Mesenchymal stem cell (in vitro differentiated cells and primary cell): ENCODE measurements around the gene LILRB5.
A peak's percentile ranks its signal among the peaks of the same experiment; 100 is the strongest.
"Not testable (repeated sequence)": the region's sequence is repeated elsewhere in the genome, so short reads cannot be mapped to it uniquely, and the experiment has no call there.

ENCODE experiments used
- DNase-seq: peaks from one replicate; pipeline ENCODE4 v3.0.0-alpha.2; 2013
- H2AFZ ChIP-seq: one replicate; pipeline ENCODE4 v1.6.1; 2013; ENCODE audit warnings: low read depth, mild to moderate bottlenecking, control low read depth, inconsistent platforms, low read length, moderate library complexity
- H2AK5ac ChIP-seq: 2 replicates; pipeline ENCODE4 v1.6.1; 2013; ENCODE audit warnings: low read length, moderate library complexity, mild to moderate bottlenecking, inconsistent platforms; ENCODE audit not compliant: severe bottlenecking
- H2BK120ac ChIP-seq: one replicate; pipeline ENCODE4 v1.6.1; 2013; ENCODE audit warnings: low read depth, mild to moderate bottlenecking, inconsistent platforms, low read length, moderate library complexity
- H2BK12ac ChIP-seq, 2 experiments: one replicate each; pipeline ENCODE4 v1.6.1; 2013; ENCODE audit warnings: inconsistent platforms in 2 of 2, low read length in 2 of 2, mild to moderate bottlenecking in 2 of 2, moderate library complexity in 2 of 2, control low read depth in 1 of 2
- H2BK15ac ChIP-seq: one replicate; pipeline ENCODE4 v1.6.1; 2013; ENCODE audit warnings: mild to moderate bottlenecking, low read depth, inconsistent platforms; ENCODE audit not compliant: poor library complexity, severe bottlenecking
- H2BK5ac ChIP-seq: 2 replicates; pipeline ENCODE4 v1.6.1; 2013; ENCODE audit warnings: low read depth, mild to moderate bottlenecking, low read length, control low read depth, inconsistent platforms; ENCODE audit not compliant: poor library complexity, severe bottlenecking
- H3K14ac ChIP-seq, 2 experiments: one replicate each; pipeline ENCODE4 v1.6.1; 2013; ENCODE audit warnings: inconsistent platforms in 2 of 2, low read length in 2 of 2, control low read depth in 1 of 2, mild to moderate bottlenecking in 1 of 2, moderate library complexity in 1 of 2
- H3K18ac ChIP-seq, 2 experiments: one replicate each; pipeline ENCODE4 v1.6.1; 2013; ENCODE audit warnings: inconsistent platforms in 2 of 2, low read length in 2 of 2, control low read depth in 1 of 2, low read depth in 1 of 2, mild to moderate bottlenecking in 1 of 2
- H3K23ac ChIP-seq, 2 experiments: one replicate each; pipeline ENCODE4 v1.6.1; 2013; ENCODE audit warnings: inconsistent platforms in 2 of 2, low read length in 2 of 2, mild to moderate bottlenecking in 2 of 2, moderate library complexity in 2 of 2, control low read depth in 1 of 2
- H3K27ac ChIP-seq: 2 replicates; pipeline ENCODE4 v1.5.1; 2013; ENCODE audit warnings: mild to moderate bottlenecking, moderate library complexity, low read length, control low read depth, inconsistent platforms; ENCODE audit not compliant: poor library complexity, severe bottlenecking
- H3K27me3 ChIP-seq, 2 experiments: 2 replicates each; pipeline versions ENCODE4 v1.6.1 to v1.7.0; 2013; ENCODE audit warnings: low read length in 2 of 2, mild to moderate bottlenecking in 2 of 2, moderate library complexity in 2 of 2, control low read depth in 1 of 2, inconsistent platforms in 1 of 2; ENCODE audit not compliant: control insufficient read depth in 1 of 2, insufficient read depth in 1 of 2
- H3K36me3 ChIP-seq, 2 experiments: 2 replicates each; pipeline versions ENCODE4 v1.6.1 to v1.7.0; 2013; ENCODE audit warnings: low read length in 2 of 2, control low read depth in 1 of 2, inconsistent platforms in 1 of 2, low read depth in 1 of 2, mild to moderate bottlenecking in 1 of 2; ENCODE audit not compliant: insufficient read depth in 2 of 2, control insufficient read depth in 1 of 2
- H3K4ac ChIP-seq, 2 experiments: one replicate each; pipeline ENCODE4 v1.6.1; 2013; ENCODE audit warnings: inconsistent platforms in 2 of 2, low read length in 2 of 2, mild to moderate bottlenecking in 2 of 2, moderate library complexity in 2 of 2, control low read depth in 1 of 2, low read depth in 1 of 2
- H3K4me1 ChIP-seq: 2 replicates; pipeline ENCODE4 v1.6.1; 2013; ENCODE audit warnings: low read depth, low read length, control low read depth; ENCODE audit not compliant: control insufficient read depth, insufficient read depth
- H3K4me2 ChIP-seq: 2 replicates; pipeline ENCODE4 v1.6.1; 2013; ENCODE audit warnings: low read length, mild to moderate bottlenecking, inconsistent platforms; ENCODE audit not compliant: poor library complexity, severe bottlenecking
- H3K4me3 ChIP-seq, 2 experiments: 2 replicates each; pipeline versions ENCODE4 v1.5.1 to v1.7.0; 2013; ENCODE audit warnings: low read length in 2 of 2, mild to moderate bottlenecking in 2 of 2, control low read depth in 1 of 2, low read depth in 1 of 2; ENCODE audit not compliant: insufficient read depth in 1 of 2
- H3K79me1 ChIP-seq: replicated peaks from 2 replicates; pipeline ENCODE4 v1.6.1; 2013; ENCODE audit warnings: mild to moderate bottlenecking, control low read depth, low read length, inconsistent platforms; ENCODE audit not compliant: poor library complexity, severe bottlenecking
- H3K9ac ChIP-seq: 2 replicates; pipeline ENCODE4 v1.7.0; 2013; ENCODE audit warnings: mild to moderate bottlenecking, low read length, moderate library complexity
- H3K9me3 ChIP-seq: 2 replicates; pipeline ENCODE4 v1.7.0; 2013; ENCODE audit warnings: mild to moderate bottlenecking, low read length; ENCODE audit not compliant: control insufficient read depth
- H4K8ac ChIP-seq: one replicate; pipeline ENCODE4 v1.6.1; 2013; ENCODE audit warnings: inconsistent platforms, mild to moderate bottlenecking, low read length, moderate library complexity
- H4K91ac ChIP-seq: one replicate; pipeline ENCODE4 v1.6.1; 2013; ENCODE audit warnings: mild to moderate bottlenecking, low read length, inconsistent platforms
- WGBS: methylation state at CpG from one replicate; pipeline ENCODE4 v1.1.7; 2013; ENCODE audit warnings: mixed read lengths; 5-methylcytosine and 5-hydroxymethylcytosine counted together

The LILRB5 gene

GRCh38 chr19:54239491-54240371 is 17.3 kb downstream of the LILRB5 start:
- not testable (repeated sequence) for H3K4ac ChIP-seq, H3K4me1 ChIP-seq, H4K91ac ChIP-seq, H3K14ac ChIP-seq, H3K9ac ChIP-seq, H4K8ac ChIP-seq, H3K36me3 ChIP-seq, H3K27ac ChIP-seq, DNase-seq, H2BK120ac ChIP-seq, H2AFZ ChIP-seq, H3K79me1 ChIP-seq, H3K23ac ChIP-seq, H2BK12ac ChIP-seq, H2BK15ac ChIP-seq, H2AK5ac ChIP-seq, H3K4me3 ChIP-seq, H3K9me3 ChIP-seq, H3K4me2 ChIP-seq
- Histone ChIP-seq H2BK5ac (peak overlapping the region; percentile 19), H3K27me3 (peaks cover 6 to 29% of the 10 kb centered on the region in 2 experiments), H3K18ac (peak overlapping the region in 1 of 2 experiments; percentile 2)
- 73% methylated on average over 6 of the region's 21 CpGs for WGBS

- no peaks in the 10 kb centered on the region for H3K4me1 ChIP-seq
- no peak overlapping the region for H3K4me2 ChIP-seq
- peaks cover 8% of the 10 kb centered on the region for H3K9me3 ChIP-seq
- no peak for DNase-seq
- H4K8ac ChIP-seq: no peak overlapping the region
- no peak overlapping the region for H3K23ac ChIP-seq
- no peak overlapping the region for H4K91ac ChIP-seq
- no peak overlapping the region for H2AK5ac ChIP-seq
- no peak overlapping the region for H2BK12ac ChIP-seq
- no peak overlapping the region for H2BK5ac ChIP-seq
- WGBS: 73% methylated on average over 5 of the region's 5 CpGs
- no peaks in the 10 kb centered on the region for H3K79me1 ChIP-seq
- no peak overlapping the region for H3K14ac ChIP-seq
- H3K18ac ChIP-seq: no peak overlapping the region
- H3K27me3 ChIP-seq: peaks cover 11 to 49% of the 10 kb centered on the region in 2 experiments
- H3K27ac ChIP-seq: no peak overlapping the region
- no peak overlapping the region for H3K4me3 ChIP-seq
- H2AFZ ChIP-seq: no peak overlapping the region
- H2BK15ac ChIP-seq: no peak overlapping the region
- no peaks in the 10 kb centered on the region for H3K36me3 ChIP-seq
- no peak overlapping the region for H3K4ac ChIP-seq
- H3K9ac ChIP-seq: no peak overlapping the region
- H2BK120ac ChIP-seq: no peak overlapping the region
Observed at GRCh38 chr19:54233941-54234340, 23.1 kb downstream of the LILRB5 start.

- Histone ChIP-seq H3K4me1 (no peaks in the 10 kb centered on the region), H3K27me3 (peaks cover 11 to 44% of the 10 kb centered on the region in 2 experiments), H3K4me2 (no peak overlapping the region), H2BK120ac (no peak overlapping the region), H2AK5ac (no peak overlapping the region), H3K4me3 (no peak overlapping the region), H2AFZ (no peak overlapping the region), H2BK12ac (no peak overlapping the region), H3K4ac (no peak overlapping the region), H3K36me3 (no peaks in the 10 kb centered on the region), H2BK15ac (no peak overlapping the region), H3K18ac (no peak overlapping the region), H4K91ac (no peak overlapping the region), H3K23ac (no peak overlapping the region), H3K9me3 (peaks cover 8% of the 10 kb centered on the region), H2BK5ac (no peak overlapping the region), H3K14ac (no peak overlapping the region), H3K79me1 (no peaks in the 10 kb centered on the region), H3K27ac (no peak overlapping the region), H4K8ac (no peak overlapping the region), H3K9ac (no peak overlapping the region)
- 26% methylated on average over 19 of the region's 21 CpGs for WGBS
- DNase-seq: peak; percentile 68
Observed at GRCh38 chr19:54231077-54231931, 25.8 kb downstream of the LILRB5 start.

DNA sequence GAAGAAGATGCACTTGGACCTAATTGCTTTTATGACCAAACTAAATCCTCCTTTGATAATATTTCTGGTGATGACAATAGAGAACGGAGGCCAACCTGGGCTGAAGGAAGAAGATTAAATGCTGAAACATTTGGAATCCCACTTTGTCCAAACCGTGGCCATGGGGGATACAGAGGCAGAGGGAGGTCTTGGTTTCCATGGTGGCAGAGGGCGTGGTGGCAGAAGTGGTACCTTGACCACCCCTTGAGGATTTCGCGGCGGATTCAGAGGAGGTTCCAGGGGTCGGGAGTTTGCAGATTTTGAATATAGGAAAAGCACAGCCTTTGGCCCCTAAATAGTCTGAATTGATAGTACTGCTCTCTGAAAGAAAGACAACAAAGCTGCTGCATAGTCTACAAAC is 27.0 kb downstream of the LILRB5 start:
- Histone ChIP-seq H3K23ac (no peak overlapping the region), H3K36me3 (no peaks in the 10 kb centered on the region), H2BK12ac (no peak overlapping the region), H3K9ac (no peak overlapping the region), H4K8ac (no peak overlapping the region), H3K14ac (no peak overlapping the region), H3K4ac (no peak overlapping the region), H3K4me1 (no peaks in the 10 kb centered on the region), H3K27me3 (peaks cover 11 to 41% of the 10 kb centered on the region in 2 experiments), H3K79me1 (no peaks in the 10 kb centered on the region), H4K91ac (no peak overlapping the region), H2BK5ac (no peak overlapping the region), H2BK120ac (no peak overlapping the region), H3K9me3 (peaks cover 6% of the 10 kb centered on the region), H2BK15ac (no peak overlapping the region), H2AK5ac (no peak overlapping the region), H3K27ac (no peak overlapping the region), H3K18ac (no peak overlapping the region), H2AFZ (no peak overlapping the region), H3K4me2 (no peak overlapping the region), H3K4me3 (no peak overlapping the region)
- WGBS: 88% methylated on average over 7 of the region's 7 CpGs
- no peak for DNase-seq
